GM12873 (cell line): ENCODE results near the gene RCL1.

Experiments used
- TF ChIP-seq, protein P1 (sequence below): IDR thresholded peaks from 2 replicates; pipeline ENCODE4 v1.5.1; 2012; ENCODE audit warnings: low read depth, mild to moderate bottlenecking, moderate library complexity, low read length, control low read depth; ENCODE audit not compliant: insufficient read depth; ENCODE audit errors: missing control alignments

Gene RCL1

DNA sequence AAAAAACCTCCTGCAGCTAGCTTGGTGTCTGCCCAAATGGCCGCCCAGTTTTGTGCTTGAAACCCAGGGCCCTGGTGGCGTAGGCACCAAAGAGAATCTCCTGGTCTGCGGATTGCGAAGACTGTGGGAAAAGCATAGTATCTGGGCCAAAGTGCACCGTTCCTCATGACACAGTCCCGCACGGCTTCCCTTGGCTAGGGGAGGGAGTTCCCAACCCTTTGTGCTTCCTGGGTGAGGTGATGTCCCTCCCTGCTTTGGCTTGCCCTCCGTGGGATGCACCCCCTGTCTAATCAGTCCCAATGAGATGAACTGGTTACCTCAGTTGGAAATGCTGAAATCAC is 109.4 kb downstream of the RCL1 start:
- TF ChIP-seq, protein P1, sequence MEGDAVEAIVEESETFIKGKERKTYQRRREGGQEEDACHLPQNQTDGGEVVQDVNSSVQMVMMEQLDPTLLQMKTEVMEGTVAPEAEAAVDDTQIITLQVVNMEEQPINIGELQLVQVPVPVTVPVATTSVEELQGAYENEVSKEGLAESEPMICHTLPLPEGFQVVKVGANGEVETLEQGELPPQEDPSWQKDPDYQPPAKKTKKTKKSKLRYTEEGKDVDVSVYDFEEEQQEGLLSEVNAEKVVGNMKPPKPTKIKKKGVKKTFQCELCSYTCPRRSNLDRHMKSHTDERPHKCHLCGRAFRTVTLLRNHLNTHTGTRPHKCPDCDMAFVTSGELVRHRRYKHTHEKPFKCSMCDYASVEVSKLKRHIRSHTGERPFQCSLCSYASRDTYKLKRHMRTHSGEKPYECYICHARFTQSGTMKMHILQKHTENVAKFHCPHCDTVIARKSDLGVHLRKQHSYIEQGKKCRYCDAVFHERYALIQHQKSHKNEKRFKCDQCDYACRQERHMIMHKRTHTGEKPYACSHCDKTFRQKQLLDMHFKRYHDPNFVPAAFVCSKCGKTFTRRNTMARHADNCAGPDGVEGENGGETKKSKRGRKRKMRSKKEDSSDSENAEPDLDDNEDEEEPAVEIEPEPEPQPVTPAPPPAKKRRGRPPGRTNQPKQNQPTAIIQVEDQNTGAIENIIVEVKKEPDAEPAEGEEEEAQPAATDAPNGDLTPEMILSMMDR: no peak

DNA sequence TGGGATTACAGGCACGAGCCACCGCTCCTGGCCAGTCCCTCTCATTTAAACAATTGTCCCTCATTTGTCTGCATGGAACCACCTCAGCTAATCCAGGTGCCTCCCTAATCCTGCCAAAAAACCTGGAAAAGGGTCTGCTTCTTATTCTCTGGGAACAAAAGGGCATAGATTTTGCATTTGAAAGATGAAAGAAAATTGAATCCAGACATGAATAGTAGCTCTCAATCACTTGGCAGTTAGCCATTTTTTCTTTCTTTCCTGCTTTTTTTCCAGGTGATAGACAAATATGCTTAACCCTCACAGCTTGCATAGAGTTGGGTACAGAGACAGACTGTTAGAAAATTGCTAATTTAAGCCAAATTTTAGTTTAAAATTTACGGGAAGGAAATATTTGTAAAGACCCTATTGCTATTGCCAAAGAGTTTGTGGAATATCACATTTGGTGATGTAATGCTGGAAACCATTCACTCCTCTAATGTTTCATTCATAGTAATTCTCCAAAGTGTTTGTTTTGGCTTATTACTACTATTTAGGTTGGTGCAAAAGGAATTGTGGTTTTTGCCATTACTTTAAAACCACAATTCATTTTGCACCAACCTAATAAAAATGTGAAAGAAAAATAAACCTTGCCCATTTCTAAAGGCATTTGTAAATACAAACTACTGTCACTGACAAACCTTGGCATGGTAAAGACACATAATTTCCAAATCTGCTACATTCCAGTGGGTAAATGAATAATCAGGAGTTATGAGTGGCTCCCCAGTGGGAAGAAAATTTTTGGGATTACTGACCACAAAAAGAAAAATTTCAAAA is 111.8 kb downstream of the RCL1 start:
- TF ChIP-seq, protein P1: no peak

DNA sequence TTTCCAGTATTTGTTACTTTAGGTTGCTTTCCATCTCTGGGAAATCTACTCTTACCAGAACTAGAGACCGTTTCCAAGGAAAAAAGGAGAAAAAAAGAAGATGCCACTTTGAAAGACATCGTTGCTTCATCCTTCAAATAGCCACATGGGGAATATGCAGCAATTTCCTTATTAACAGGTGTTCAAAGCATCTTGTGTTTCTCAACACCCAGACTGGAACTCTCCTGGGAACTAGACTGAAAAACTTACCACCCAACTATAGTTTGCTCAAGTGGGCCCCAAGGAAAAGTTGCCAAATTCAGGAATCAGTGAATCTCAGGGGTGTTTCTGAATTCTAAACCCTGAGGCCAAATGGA is 112.4 kb downstream of the RCL1 start:
- TF ChIP-seq, protein P1: no peak
